OCI-LY1 (cell line): ENCODE results near the gene EYA2.

ENCODE experiments used
- H2AFZ ChIP-seq: fragments of 200-600 bp; sonication (generic), shearing (Covaris generic); 2 replicates; pipeline ENCODE4 v1.6.0; 2014; ENCODE audit warnings: antibody characterized with exemption, mild to moderate bottlenecking, low read length
- H3F3A ChIP-seq: fragments of 200-600 bp; sonication (generic), shearing (Covaris generic); 2 replicates; pipeline ENCODE4 v1.6.0; 2014; ENCODE audit warnings: mild to moderate bottlenecking, antibody characterized with exemption, low read length, moderate library complexity; ENCODE audit not compliant: insufficient read depth
- H3K27ac ChIP-seq: fragments of 200-600 bp; sonication (generic); 2 replicates; pipeline ENCODE4 v1.5.1; 2014; ENCODE audit warnings: low read length, mixed run types, mild to moderate bottlenecking, low read depth; ENCODE audit not compliant: poor library complexity, severe bottlenecking
- H3K27me3 ChIP-seq: fragments of 200-600 bp; sonication (generic); 2 replicates; pipeline ENCODE4 v1.6.0; 2014; ENCODE audit warnings: antibody characterized with exemption, mild to moderate bottlenecking, low read length, moderate library complexity; ENCODE audit not compliant: insufficient read depth
- H3K36me3 ChIP-seq: fragments of 200-600 bp; sonication (generic); 2 replicates; pipeline ENCODE4 v1.6.1; 2014; ENCODE audit warnings: mild to moderate bottlenecking, antibody characterized with exemption, low read length, moderate library complexity, mixed read lengths; ENCODE audit not compliant: insufficient read depth
- H3K4me1 ChIP-seq: fragments of 200-600 bp; sonication (generic); 2 replicates; pipeline ENCODE4 v1.5.1; 2014; ENCODE audit warnings: mild to moderate bottlenecking, low read length, moderate library complexity; ENCODE audit not compliant: insufficient read depth, severe bottlenecking
- H3K4me2 ChIP-seq: fragments of 200-600 bp; sonication (generic), shearing (Covaris generic); 2 replicates; pipeline ENCODE4 v1.6.1; 2014; ENCODE audit warnings: low read length
- H3K4me3 ChIP-seq: fragments of 200-600 bp; sonication (generic); 2 replicates; pipeline ENCODE4 v1.5.1; 2014; ENCODE audit warnings: low read length, low read depth, mild to moderate bottlenecking, mixed read lengths; ENCODE audit not compliant: poor library complexity, severe bottlenecking
- H3K79me2 ChIP-seq: fragments of 200-600 bp; shearing (Covaris generic); 2 replicates; pipeline ENCODE4 v1.6.1; 2016; ENCODE audit warnings: mixed run types, low read length, mixed read lengths; ENCODE audit not compliant: insufficient read depth
- H3K9ac ChIP-seq: fragments of 200-600 bp; sonication (generic), shearing (Covaris generic); 2 replicates; pipeline ENCODE4 v1.6.1; 2014; ENCODE audit warnings: mild to moderate bottlenecking, low read length, mixed read lengths
- H3K9me2 ChIP-seq: fragments of 200-600 bp; sonication (generic), shearing (Covaris generic); 2 replicates; pipeline ENCODE4 v1.6.1; 2014; ENCODE audit warnings: low read depth, mild to moderate bottlenecking, low read length, mixed read lengths
- H3K9me3 ChIP-seq: fragments of 200-600 bp; shearing (Covaris generic); 2 replicates; pipeline ENCODE4 v1.6.1; 2014; ENCODE audit warnings: low read length, mixed read lengths
- H4K20me1 ChIP-seq: fragments of 200-600 bp; sonication (generic), shearing (Covaris generic); 2 replicates; pipeline ENCODE4 v1.6.0; 2016; ENCODE audit warnings: mild to moderate bottlenecking, low read length; ENCODE audit not compliant: insufficient read depth
- EZH2 ChIP-seq: fragments of 200-600 bp; sonication (generic), shearing (Covaris generic); IDR thresholded peaks from 2 replicates; pipeline ENCODE4 v1.8.0; 2017; ENCODE audit warnings: borderline replicate concordance, mixed run types, mild to moderate bottlenecking, antibody characterized with exemption, low read length, moderate library complexity, mixed read lengths
- TF ChIP-seq, protein P1 (sequence below): fragments of 200-600 bp; sonication (generic), shearing (Covaris generic); IDR thresholded peaks from 2 replicates; pipeline ENCODE4 v1.5.1; 2017; ENCODE audit warnings: mild to moderate bottlenecking, antibody characterized with exemption, low read length, moderate library complexity, mixed read lengths

The EYA2 gene

DNA sequence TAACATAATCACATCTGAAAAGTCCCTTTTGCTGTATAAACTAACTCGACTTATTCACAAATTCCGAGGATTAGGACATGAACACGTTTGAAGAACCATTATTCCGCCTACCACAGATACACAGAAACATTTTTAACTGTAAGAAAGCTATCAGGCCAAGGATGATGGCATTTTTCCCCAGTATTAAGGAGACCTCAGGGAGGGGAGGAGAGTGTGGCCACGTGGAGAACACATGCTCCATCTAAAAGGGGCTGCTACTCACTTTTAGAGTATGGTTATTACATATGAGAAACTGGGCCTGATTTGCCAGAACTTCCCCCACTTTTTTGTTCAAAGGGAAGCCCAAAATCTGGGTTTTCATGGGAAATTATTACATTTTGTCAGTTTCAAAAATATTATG is 153.4 kb downstream of the EYA2 start:
- Histone ChIP-seq H3K27me3 (peaks cover 4% of the 10 kb centered on the region; the same call in 1 of the 2 replicates), H3K9ac (no peak overlapping the region), H3F3A (no peaks in the 10 kb centered on the region), H3K36me3 (no peaks in the 10 kb centered on the region), H3K79me2 (no peaks in the 10 kb centered on the region), H3K9me3 (no peaks in the 10 kb centered on the region), H3K4me1 (no peaks in the 10 kb centered on the region), H3K4me2 (no peak overlapping the region), H3K27ac (no peak overlapping the region), H2AFZ (no peak overlapping the region), H3K9me2 (no peaks in the 10 kb centered on the region), H3K4me3 (no peak overlapping the region), H4K20me1 (no peaks in the 10 kb centered on the region)
- TF ChIP-seq, protein P1, sequence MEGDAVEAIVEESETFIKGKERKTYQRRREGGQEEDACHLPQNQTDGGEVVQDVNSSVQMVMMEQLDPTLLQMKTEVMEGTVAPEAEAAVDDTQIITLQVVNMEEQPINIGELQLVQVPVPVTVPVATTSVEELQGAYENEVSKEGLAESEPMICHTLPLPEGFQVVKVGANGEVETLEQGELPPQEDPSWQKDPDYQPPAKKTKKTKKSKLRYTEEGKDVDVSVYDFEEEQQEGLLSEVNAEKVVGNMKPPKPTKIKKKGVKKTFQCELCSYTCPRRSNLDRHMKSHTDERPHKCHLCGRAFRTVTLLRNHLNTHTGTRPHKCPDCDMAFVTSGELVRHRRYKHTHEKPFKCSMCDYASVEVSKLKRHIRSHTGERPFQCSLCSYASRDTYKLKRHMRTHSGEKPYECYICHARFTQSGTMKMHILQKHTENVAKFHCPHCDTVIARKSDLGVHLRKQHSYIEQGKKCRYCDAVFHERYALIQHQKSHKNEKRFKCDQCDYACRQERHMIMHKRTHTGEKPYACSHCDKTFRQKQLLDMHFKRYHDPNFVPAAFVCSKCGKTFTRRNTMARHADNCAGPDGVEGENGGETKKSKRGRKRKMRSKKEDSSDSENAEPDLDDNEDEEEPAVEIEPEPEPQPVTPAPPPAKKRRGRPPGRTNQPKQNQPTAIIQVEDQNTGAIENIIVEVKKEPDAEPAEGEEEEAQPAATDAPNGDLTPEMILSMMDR = no peak

DNA sequence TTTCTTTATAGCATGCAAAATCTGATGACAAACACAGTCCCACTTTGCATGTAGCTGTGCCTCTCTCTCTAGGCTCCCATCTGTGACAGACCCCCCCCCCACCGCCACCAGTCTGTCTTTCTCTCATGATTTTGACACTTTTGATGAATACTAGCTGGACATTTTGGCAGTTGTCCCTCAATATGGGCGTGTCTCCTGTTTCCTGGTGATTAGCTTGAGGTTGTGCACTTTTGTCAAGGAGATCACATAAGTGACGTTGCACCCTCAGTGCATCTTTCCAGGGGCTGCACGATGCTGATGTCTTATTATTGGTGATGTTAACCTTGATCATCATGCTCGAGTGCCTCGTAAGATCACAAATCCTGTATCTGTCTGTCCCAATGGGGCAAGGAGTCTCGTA is 155.1 kb downstream of the EYA2 start:
- H3K4me2 ChIP-seq = no peak overlapping the region
- TF ChIP-seq, protein P1 = no peak
- TF ChIP-seq EZH2 = no peak
- no peaks in the 10 kb centered on the region for H3K79me2 ChIP-seq
- H3K9ac ChIP-seq = no peak overlapping the region
- H3K4me3 ChIP-seq = no peak overlapping the region
- no peaks in the 10 kb centered on the region for H4K20me1 ChIP-seq
- no peaks in the 10 kb centered on the region for H3K36me3 ChIP-seq
- H3K27me3 ChIP-seq = peaks cover 4% of the 10 kb centered on the region; the same call in 1 of the 2 replicates
- H3K9me2 ChIP-seq = no peaks in the 10 kb centered on the region
- H3K9me3 ChIP-seq = no peaks in the 10 kb centered on the region
- no peak overlapping the region for H2AFZ ChIP-seq
- no peaks in the 10 kb centered on the region for H3K4me1 ChIP-seq
- no peaks in the 10 kb centered on the region for H3F3A ChIP-seq
- no peak overlapping the region for H3K27ac ChIP-seq

DNA sequence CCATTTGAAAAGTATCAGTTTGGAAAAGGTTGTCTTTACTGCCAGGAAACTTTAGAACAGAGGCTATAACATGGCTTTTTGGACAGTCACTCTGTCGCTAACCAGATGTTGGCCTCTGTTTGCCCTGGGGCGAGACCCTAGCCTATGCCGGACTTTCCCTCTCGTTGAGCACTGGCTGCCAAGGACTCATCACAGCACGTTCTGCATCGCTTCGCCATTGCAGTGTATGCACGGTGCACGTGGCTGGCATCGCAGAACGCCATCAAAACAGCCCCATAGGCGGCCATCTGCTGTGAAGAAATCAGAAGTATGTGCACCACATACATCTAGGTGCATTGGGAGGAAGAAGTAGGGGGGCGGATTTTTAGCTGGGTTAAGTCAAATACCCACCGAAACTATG is 156.4 kb downstream of the EYA2 start:
- Histone ChIP-seq H2AFZ (no peak overlapping the region), H3K4me1 (no peaks in the 10 kb centered on the region), H3K27me3 (peaks cover 4% of the 10 kb centered on the region; the same call in 1 of the 2 replicates), H3K27ac (no peak overlapping the region), H3K4me3 (no peak overlapping the region), H3F3A (no peaks in the 10 kb centered on the region), H3K9me3 (no peaks in the 10 kb centered on the region), H3K4me2 (no peak overlapping the region), H3K9me2 (no peaks in the 10 kb centered on the region), H3K9ac (no peak overlapping the region), H3K36me3 (no peaks in the 10 kb centered on the region), H4K20me1 (no peaks in the 10 kb centered on the region), H3K79me2 (no peaks in the 10 kb centered on the region)
- no peak for TF ChIP-seq EZH2
- TF ChIP-seq, protein P1 = no peak
